Liver (tissue), 2 donors: ENCODE results near the gene IL21R.

ENCODE experiments used
- REST ChIP-seq: IDR thresholded peaks from 2 replicates; pipeline ENCODE4 v1.6.1; 2016; ENCODE audit warnings: antibody characterized with exemption, mild to moderate bottlenecking
- RXRA ChIP-seq, 2 donors: IDR thresholded peaks; 2 replicates each; pipeline ENCODE4 v1.6.1; 2017 to 2018; ENCODE audit warnings: antibody characterized with exemption in 2 of 2, mild to moderate bottlenecking in 1 of 2
- donor health status: healthy.

GRCh38 chr16:27408602-27409031 lies 6.6 kb downstream of the IL21R start:
- no peak for TF ChIP-seq REST
- no peak for TF ChIP-seq RXRA (IDR thresholded peaks at IDR 0.05)
